Measurements from ENCODE around the gene LGALS3BP.

DNA sequence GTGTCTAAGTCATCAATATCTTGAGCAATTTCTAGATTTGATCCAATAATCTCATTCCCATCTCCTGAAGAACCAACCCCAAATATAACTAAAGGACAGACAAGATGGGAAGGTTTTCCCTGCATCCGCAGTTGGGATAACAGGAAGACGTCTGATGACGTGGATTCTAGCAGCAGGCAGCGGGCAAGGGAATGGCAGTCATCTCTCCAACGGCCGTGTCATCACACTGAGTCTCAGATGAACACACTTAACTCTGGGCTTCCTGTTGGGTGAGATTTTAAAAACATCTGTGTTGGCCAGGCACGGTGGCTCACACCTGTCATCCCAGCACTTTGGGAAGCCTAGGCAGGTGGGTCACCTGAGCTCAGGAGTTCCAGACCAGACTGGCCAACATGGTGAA, 33.6 kb downstream of the LGALS3BP start:
- TF ChIP-seq POLR2A (IDR thresholded peaks at IDR 0.05; ENCODE audit: low read depth, low read length) = no peak
- TF ChIP-seq POLR2AphosphoS5 (IDR thresholded peaks at IDR 0.05; ENCODE audit: low read depth, low read length) = no peak
- TF ChIP-seq TAF1 (IDR thresholded peaks at IDR 0.05; ENCODE audit: low read depth, low read length) = no peak
- TF ChIP-seq POU2F2 (IDR thresholded peaks at IDR 0.05; ENCODE audit: low read depth, low read length) = no peak
- TF ChIP-seq SPI1 (IDR thresholded peaks at IDR 0.05; ENCODE audit: low read depth, low read length) = no peak

All from GM12891 (cell line).